Keratinocyte (primary cell): Measurements from ENCODE around the gene ARHGAP15.

ENCODE experiments used
- CTCF ChIP-seq, 3 experiments: IDR thresholded peaks in 1 of 3; conservative IDR thresholded peaks in 1 of 3; optimal IDR thresholded peaks in 1 of 3; 2 replicates in 2 of 3; 3 replicates in 1 of 3; pipeline versions ENCODE3 to v1.5.1; 2011; ENCODE audit warnings: low read length in 3 of 3, mild to moderate bottlenecking in 3 of 3, moderate library complexity in 2 of 3, control low read depth in 1 of 3, inconsistent platforms in 1 of 3; ENCODE audit not compliant: insufficient read depth in 2 of 3; ENCODE audit errors: extremely low read depth in 1 of 3
- EZH2 ChIP-seq: IDR thresholded peaks from one replicate; pipeline ENCODE4 v1.6.1; 2012; ENCODE audit warnings: inconsistent platforms, mild to moderate bottlenecking, low read length, moderate library complexity

GRCh38 chr2:143640826-143641225, 511.6 kb downstream of the ARHGAP15 start:
- TF ChIP-seq CTCF (optimal IDR thresholded peaks at IDR 0.05 in 1 of 3, IDR thresholded peaks at IDR 0.05 in 1 of 3, conservative IDR thresholded peaks at IDR 0.05 in 1 of 3; ENCODE audit: extremely low read depth in 1 of 3, insufficient read depth in 2 of 3, low read length in 3 of 3) (no peak), EZH2 (no peak)
